GM18511 (cell line): Measurements from ENCODE around the gene PIGN.

Experiments
- ATAC-seq: cut with Tn5 transposase; IDR thresholded peaks from one replicate; pipeline ENCODE4 v1.9.1; 2021; ENCODE audit warnings: mild to moderate bottlenecking, moderate library complexity; ENCODE audit not compliant: unreplicated experiment

Gene PIGN

GRCh38 chr18:62018034-62018758 lies 168.7 kb downstream of the PIGN start:
- no peak for ATAC-seq

- no peak for ATAC-seq
These were observed 169.2 kb downstream of the PIGN start for GRCh38 chr18:62017618-62018017.

- ATAC-seq: no peak
These were observed 175.4 kb downstream of the PIGN start for GRCh38 chr18:62011416-62011815.

GRCh38 chr18:62009521-62009920 lies 177.3 kb downstream of the PIGN start:
- no peak for ATAC-seq

GRCh38 chr18:62001396-62001795 lies 185.5 kb downstream of the PIGN start:
- ATAC-seq: no peak

GRCh38 chr18:61998957-61999356 lies 187.9 kb downstream of the PIGN start:
- ATAC-seq: no peak

GRCh38 chr18:61998335-61998734 lies 188.5 kb downstream of the PIGN start:
- no peak for ATAC-seq

GRCh38 chr18:61995618-61996017 lies 191.2 kb downstream of the PIGN start:
- ATAC-seq: no peak

GRCh38 chr18:61993831-61994230 lies 193.0 kb downstream of the PIGN start:
- ATAC-seq: no peak

- no peak for ATAC-seq
These were observed 193.9 kb downstream of the PIGN start for GRCh38 chr18:61992923-61993322.

GRCh38 chr18:61992285-61992684 lies 194.6 kb downstream of the PIGN start:
- ATAC-seq: no peak

GRCh38 chr18:61991836-61992235 lies 195.0 kb downstream of the PIGN start:
- no peak for ATAC-seq

- no peak for ATAC-seq
These were observed 195.7 kb downstream of the PIGN start for GRCh38 chr18:61991201-61991600.
